Measurements from ENCODE around the gene SNAP23.

The SNAP23 gene

DNA sequence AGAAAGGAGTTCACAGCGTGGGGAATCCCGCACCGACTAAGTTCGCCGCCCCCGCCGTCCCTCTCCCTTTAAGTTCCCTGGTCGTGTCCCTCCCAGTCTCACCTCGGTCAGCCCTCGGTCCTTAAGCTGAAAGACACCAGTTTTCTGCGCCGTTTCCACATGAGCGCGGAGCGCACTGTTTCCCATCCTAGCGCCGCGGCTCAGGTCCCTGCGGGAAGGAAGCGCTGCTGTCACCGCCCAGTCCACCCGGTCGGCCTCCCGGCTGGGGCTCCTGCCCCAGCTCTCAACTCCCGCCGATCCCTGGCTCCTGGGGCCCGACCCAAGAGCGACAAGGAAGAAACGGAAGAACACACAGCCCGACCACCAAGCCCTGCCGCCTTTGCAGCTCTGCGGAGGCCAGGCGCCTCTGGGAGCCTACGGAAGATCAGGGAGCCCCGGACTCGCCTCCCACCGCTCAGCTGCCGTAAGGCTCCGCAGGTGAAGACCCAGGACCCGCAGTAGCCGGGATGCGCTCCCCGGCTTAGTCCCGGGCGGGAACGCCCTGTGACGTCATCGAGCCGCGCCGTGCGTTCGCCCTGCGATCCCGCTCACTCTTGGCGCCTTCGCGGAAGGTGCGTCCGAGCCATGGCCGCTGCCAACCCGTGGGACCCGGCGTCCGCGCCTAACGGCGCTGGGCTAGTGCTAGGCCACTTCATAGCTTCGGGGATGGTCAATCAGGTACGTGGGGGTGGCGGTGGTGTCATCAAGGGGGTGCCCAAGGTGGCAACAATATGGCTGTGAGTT lies 53.0 kb downstream of the SNAP23 start, which contains the start of the genes HAUS2 and LRRC57:
HAUS2 (plus strand) TSS at position 590 of the 783 bp plus-strand sequence; CDS start at position 625, 35 bp downstream.
LRRC57 (minus strand) TSS at position 545 of the 783 bp plus-strand sequence; CDS start at position 186, 359 bp downstream.
- H3K79me2 ChIP-seq (ENCODE audit: low read length): peaks cover 75% of the 10 kb centered on the region

GRCh38 chr15:42549032-42549491 lies 53.6 kb downstream of the SNAP23 start:
- TF ChIP-seq, protein P1, sequence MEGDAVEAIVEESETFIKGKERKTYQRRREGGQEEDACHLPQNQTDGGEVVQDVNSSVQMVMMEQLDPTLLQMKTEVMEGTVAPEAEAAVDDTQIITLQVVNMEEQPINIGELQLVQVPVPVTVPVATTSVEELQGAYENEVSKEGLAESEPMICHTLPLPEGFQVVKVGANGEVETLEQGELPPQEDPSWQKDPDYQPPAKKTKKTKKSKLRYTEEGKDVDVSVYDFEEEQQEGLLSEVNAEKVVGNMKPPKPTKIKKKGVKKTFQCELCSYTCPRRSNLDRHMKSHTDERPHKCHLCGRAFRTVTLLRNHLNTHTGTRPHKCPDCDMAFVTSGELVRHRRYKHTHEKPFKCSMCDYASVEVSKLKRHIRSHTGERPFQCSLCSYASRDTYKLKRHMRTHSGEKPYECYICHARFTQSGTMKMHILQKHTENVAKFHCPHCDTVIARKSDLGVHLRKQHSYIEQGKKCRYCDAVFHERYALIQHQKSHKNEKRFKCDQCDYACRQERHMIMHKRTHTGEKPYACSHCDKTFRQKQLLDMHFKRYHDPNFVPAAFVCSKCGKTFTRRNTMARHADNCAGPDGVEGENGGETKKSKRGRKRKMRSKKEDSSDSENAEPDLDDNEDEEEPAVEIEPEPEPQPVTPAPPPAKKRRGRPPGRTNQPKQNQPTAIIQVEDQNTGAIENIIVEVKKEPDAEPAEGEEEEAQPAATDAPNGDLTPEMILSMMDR (IDR thresholded peaks at IDR 0.05; ENCODE audit: low read length): no peak
- no peak for TF ChIP-seq EZH2 (optimal IDR thresholded peaks at IDR 0.05; ENCODE audit: low read depth, low read length)
- no peak for TF ChIP-seq EZH2phosphoT487 (IDR thresholded peaks at IDR 0.05; ENCODE audit: low read length)
- H3K9me2 ChIP-seq (replicated peaks; ENCODE audit: insufficient read depth, low read length): no peaks in the 10 kb centered on the region
- peak overlapping the region; percentile 88 for H3K4me3 ChIP-seq (ENCODE audit: low read length)
- H3K27ac ChIP-seq (ENCODE audit: low read length): peak overlapping the region; percentile 72
- 0 out of 2 replicates have a peak, but pooled peaks cover 1% of the 10 kb centered on the region for H3K36me3 ChIP-seq (replicated peaks; ENCODE audit: insufficient read depth, low read length)
- peaks cover 26% of the 10 kb centered on the region for H3F3A ChIP-seq (ENCODE audit: insufficient read depth, low read length)
- H3K4me2 ChIP-seq (ENCODE audit: low read depth, low read length): peak overlapping the region; percentile 89; the same call in 1 of the 2 replicates
- peaks cover 81% of the 10 kb centered on the region for H3K79me2 ChIP-seq (ENCODE audit: low read length)
- H3K4me1 ChIP-seq (ENCODE audit: low read length): peaks cover 36% of the 10 kb centered on the region
- H3K27me3 ChIP-seq (replicated peaks; ENCODE audit: insufficient read depth, low read length): no peaks in the 10 kb centered on the region
- peak overlapping the region; percentile 96 for H3K9ac ChIP-seq (ENCODE audit: low read length)
- peaks cover 5% of the 10 kb centered on the region; the same call in 1 of the 2 replicates for H4K20me1 ChIP-seq (ENCODE audit: insufficient read depth, low read length)
- H2AFZ ChIP-seq (ENCODE audit: low read length): peak overlapping the region; percentile 73
- peak; percentile 46 for DNase-seq
- no peaks in the 10 kb centered on the region for H3K9me3 ChIP-seq (replicated peaks; ENCODE audit: insufficient read depth, low read length)

More for the DNA sequence above, 53.0 kb downstream of the SNAP23 start, which contains the start of the genes HAUS2 and LRRC57:
- H2AFZ ChIP-seq (ENCODE audit: low read length): peak within 1 kb of the TSS; percentile 73
- H3K27ac ChIP-seq (ENCODE audit: low read length): peak within 1 kb of the TSS; percentile 72
- H3K9ac ChIP-seq (ENCODE audit: low read length): peak within 1 kb of the TSS; percentile 96
- DNase-seq: peak; percentile 93
- no peaks in the 10 kb centered on the region for H3K9me3 ChIP-seq (replicated peaks; ENCODE audit: insufficient read depth, low read length)
- H3F3A ChIP-seq (ENCODE audit: insufficient read depth, low read length): peaks cover 26% of the 10 kb centered on the region
- TF ChIP-seq EZH2phosphoT487 (IDR thresholded peaks at IDR 0.05; ENCODE audit: low read length): no peak
- TF ChIP-seq, protein P1 (IDR thresholded peaks at IDR 0.05; ENCODE audit: low read length): no peak
- H3K9me2 ChIP-seq (replicated peaks; ENCODE audit: insufficient read depth, low read length): no peaks in the 10 kb centered on the region
- 0 out of 2 replicates have a peak, but pooled peaks cover 4% of the 10 kb centered on the region for H3K36me3 ChIP-seq (replicated peaks; ENCODE audit: insufficient read depth, low read length)
- peaks cover 5% of the 10 kb centered on the region; the same call in 1 of the 2 replicates for H4K20me1 ChIP-seq (ENCODE audit: insufficient read depth, low read length)
- H3K4me3 ChIP-seq (ENCODE audit: low read length): peak within 1 kb of the TSS; percentile 88
- H3K27me3 ChIP-seq (replicated peaks; ENCODE audit: insufficient read depth, low read length): no peaks in the 10 kb centered on the region
- H3K4me1 ChIP-seq (ENCODE audit: low read length): peaks cover 33% of the 10 kb centered on the region
- peak within 1 kb of the TSS; percentile 89 for H3K4me2 ChIP-seq (ENCODE audit: low read depth, low read length)

GRCh38 chr15:42549741-42550392 lies 54.4 kb downstream of the SNAP23 start:
- H3K79me2 ChIP-seq (ENCODE audit: low read length): peaks cover 89% of the 10 kb centered on the region
- TF ChIP-seq, protein P1 (IDR thresholded peaks at IDR 0.05; ENCODE audit: low read length): no peak
- TF ChIP-seq EZH2phosphoT487 (IDR thresholded peaks at IDR 0.05; ENCODE audit: low read length): no peak
- H3K4me2 ChIP-seq (ENCODE audit: low read depth, low read length): peak overlapping the region; percentile 56
- H3K4me3 ChIP-seq (ENCODE audit: low read length): peak overlapping the region; percentile 88
- H3K9me2 ChIP-seq (replicated peaks; ENCODE audit: insufficient read depth, low read length): no peaks in the 10 kb centered on the region
- no peak overlapping the region for H2AFZ ChIP-seq (ENCODE audit: low read length)
- H3K9ac ChIP-seq (ENCODE audit: low read length): peak overlapping the region; percentile 96; the same call in 1 of the 2 replicates
- no peaks in the 10 kb centered on the region for H3K27me3 ChIP-seq (replicated peaks; ENCODE audit: insufficient read depth, low read length)
- H3K27ac ChIP-seq (ENCODE audit: low read length): peak overlapping the region; percentile 59; the same call in 1 of the 2 replicates
- no peaks in the 10 kb centered on the region for H3K36me3 ChIP-seq (replicated peaks; ENCODE audit: insufficient read depth, low read length)
- peaks cover 36% of the 10 kb centered on the region for H3K4me1 ChIP-seq (ENCODE audit: low read length)
- H3F3A ChIP-seq (ENCODE audit: insufficient read depth, low read length): peaks cover 26% of the 10 kb centered on the region
- H3K9me3 ChIP-seq (replicated peaks; ENCODE audit: insufficient read depth, low read length): no peaks in the 10 kb centered on the region
- DNase-seq: no peak
- H4K20me1 ChIP-seq (ENCODE audit: insufficient read depth, low read length): peaks cover 5% of the 10 kb centered on the region; the same call in 1 of the 2 replicates
